Erythroblast (primary cell): Measurements from ENCODE around the gene NR1D2.
"Not testable (repeated sequence)": the region's sequence is repeated elsewhere in the genome, so short reads cannot be mapped to it uniquely, and the experiment has no call there.

ENCODE experiments used
- GATA1 ChIP-seq: IDR thresholded peaks from 2 replicates; pipeline ENCODE4 v1.6.1; 2011; ENCODE audit warnings: low read depth, mild to moderate bottlenecking, control low read depth, low read length, moderate library complexity
- POLR2A ChIP-seq: IDR thresholded peaks from 2 replicates; pipeline ENCODE4 v1.6.1; 2011; ENCODE audit warnings: mild to moderate bottlenecking, low read length

DNA sequence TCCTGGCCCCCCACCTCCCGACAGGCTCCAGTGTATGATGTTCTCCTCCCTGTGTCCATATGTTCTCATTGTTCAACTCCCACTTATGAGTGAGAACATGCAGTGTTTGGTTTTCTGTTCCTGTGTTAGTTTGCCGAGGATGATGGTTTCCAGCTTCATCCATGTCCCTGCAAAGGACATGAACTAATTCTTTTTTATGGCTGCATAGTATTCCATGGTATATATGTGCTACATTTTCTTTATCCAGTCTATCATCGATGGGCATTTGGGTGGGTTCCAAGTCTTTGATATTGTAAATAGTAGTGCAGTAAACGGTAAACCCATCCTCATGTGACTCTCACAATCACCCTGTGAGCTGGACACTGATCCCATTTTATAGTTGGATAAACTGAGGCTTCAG is 81.6 kb downstream of the NR1D2 start:
- TF ChIP-seq POLR2A, GATA1: not testable (repeated sequence)
